ENCODE measurements around the gene OR4K5.
A peak's percentile ranks its signal among the peaks of the same experiment; 100 is the strongest.
"Not testable (repeated sequence)": the region's sequence is repeated elsewhere in the genome, so short reads cannot be mapped to it uniquely, and the experiment has no call there.

Gene OR4K5

GRCh38 chr14:19918553-19919264 lies 1.7 kb upstream of the OR4K5 start:
- Histone ChIP-seq H3K9ac (ENCODE audit: low read depth, low read length) (no peak overlapping the region), H3K27ac (ENCODE audit: low read depth, low read length) (no peak overlapping the region), H3K27me3 (ENCODE audit: control insufficient read depth, insufficient read depth, low read length) (no peaks in the 10 kb centered on the region), H3K36me3 (ENCODE audit: control insufficient read depth, insufficient read depth, low read length) (no peaks in the 10 kb centered on the region), H3K4me3 (ENCODE audit: low read depth, low read length) (no peak overlapping the region), H3K4me1 (ENCODE audit: control insufficient read depth, insufficient read depth, low read length) (no peaks in the 10 kb centered on the region), H3K9me3 (ENCODE audit: control insufficient read depth, insufficient read depth, low read length) (peaks cover 86% of the 10 kb centered on the region)

- no peaks in the 10 kb centered on the region for H3K36me3 ChIP-seq (ENCODE audit: control insufficient read depth, insufficient read depth, low read length)
- H3K4me1 ChIP-seq (ENCODE audit: control insufficient read depth, insufficient read depth, low read length), result no peaks in the 10 kb centered on the region
- no peak within 1 kb of the TSS for H3K27ac ChIP-seq (ENCODE audit: low read depth, low read length)
- no peaks in the 10 kb centered on the region for H3K27me3 ChIP-seq (ENCODE audit: control insufficient read depth, insufficient read depth, low read length)
- no peak within 1 kb of the TSS for H3K4me3 ChIP-seq (ENCODE audit: low read depth, low read length)
- peaks cover 92% of the 10 kb centered on the region for H3K9me3 ChIP-seq (ENCODE audit: control insufficient read depth, insufficient read depth, low read length)
- no peak within 1 kb of the TSS for H3K9ac ChIP-seq (ENCODE audit: low read depth, low read length)
These were observed 10.2 kb downstream of the OR4K5 start, which contains the start of gene OR4K1 for GRCh38 chr14:19930617-19931016. Gene OR4K1, plus strand, starts transcription at chr14:19930917. Its CDS starts 4,750 bp downstream, at chr14:19935667.

GRCh38 chr14:19941668-19942067 lies 21.3 kb downstream of the OR4K5 start:
- no peak overlapping the region for H3K9ac ChIP-seq (ENCODE audit: low read depth, low read length)
- H3K4me3 ChIP-seq (ENCODE audit: low read depth, low read length), result peak overlapping the region; percentile 9; the same call in 1 of the 2 replicates
- H3K4me1 ChIP-seq (ENCODE audit: control insufficient read depth, insufficient read depth, low read length), result no peaks in the 10 kb centered on the region
- H3K27ac ChIP-seq (ENCODE audit: low read depth, low read length), result no peak overlapping the region
- H3K36me3 ChIP-seq (ENCODE audit: control insufficient read depth, insufficient read depth, low read length), result no peaks in the 10 kb centered on the region
- H3K9me3 ChIP-seq (ENCODE audit: control insufficient read depth, insufficient read depth, low read length), result peaks cover 91% of the 10 kb centered on the region
- H3K27me3 ChIP-seq (ENCODE audit: control insufficient read depth, insufficient read depth, low read length), result no peaks in the 10 kb centered on the region

- Histone ChIP-seq H3K36me3 (ENCODE audit: control insufficient read depth, insufficient read depth, low read length) (no peaks in the 10 kb centered on the region), H3K27me3 (ENCODE audit: control insufficient read depth, insufficient read depth, low read length) (no peaks in the 10 kb centered on the region), H3K27ac (ENCODE audit: low read depth, low read length) (no peak overlapping the region), H3K9me3 (ENCODE audit: control insufficient read depth, insufficient read depth, low read length) (peaks cover 92% of the 10 kb centered on the region), H3K9ac (ENCODE audit: low read depth, low read length) (no peak overlapping the region), H3K4me3 (ENCODE audit: low read depth, low read length) (0 out of 2 replicates have a peak overlapping the region, but pooled peaks have one; percentile 26), H3K4me1 (ENCODE audit: control insufficient read depth, insufficient read depth, low read length) (no peaks in the 10 kb centered on the region)
These were observed 27.1 kb downstream of the OR4K5 start for GRCh38 chr14:19947413-19948090.

- no peaks in the 10 kb centered on the region for H3K4me1 ChIP-seq (ENCODE audit: control insufficient read depth, insufficient read depth, low read length)
- no peak overlapping the region for H3K27ac ChIP-seq (ENCODE audit: low read depth, low read length)
- no peaks in the 10 kb centered on the region for H3K36me3 ChIP-seq (ENCODE audit: control insufficient read depth, insufficient read depth, low read length)
- no peaks in the 10 kb centered on the region for H3K27me3 ChIP-seq (ENCODE audit: control insufficient read depth, insufficient read depth, low read length)
- H3K9ac ChIP-seq (ENCODE audit: low read depth, low read length), result no peak overlapping the region
- H3K9me3 ChIP-seq (ENCODE audit: control insufficient read depth, insufficient read depth, low read length), result peaks cover 93% of the 10 kb centered on the region
- H3K4me3 ChIP-seq (ENCODE audit: low read depth, low read length), result no peak overlapping the region
These were observed 28.8 kb downstream of the OR4K5 start for GRCh38 chr14:19949218-19949617.

- H3K9me3 ChIP-seq (ENCODE audit: control insufficient read depth, insufficient read depth, low read length), result peaks cover 55% of the 10 kb centered on the region
- not testable (repeated sequence) for H3K36me3 ChIP-seq (ENCODE audit: control insufficient read depth, insufficient read depth, low read length); H3K4me1 ChIP-seq (ENCODE audit: control insufficient read depth, insufficient read depth, low read length); H3K27ac ChIP-seq (ENCODE audit: low read depth, low read length); H3K9ac ChIP-seq (ENCODE audit: low read depth, low read length); H3K4me3 ChIP-seq (ENCODE audit: low read depth, low read length); H3K27me3 ChIP-seq (ENCODE audit: control insufficient read depth, insufficient read depth, low read length)
These were observed 49.3 kb downstream of the OR4K5 start for GRCh38 chr14:19969735-19970134.

Data from HUES48 (cell line).